GM18502 (cell line): Measurements from ENCODE around the gene DNER.
A peak's percentile ranks its signal among the peaks of the same experiment; 100 is the strongest.
"Not testable (repeated sequence)": the region's sequence is repeated elsewhere in the genome, so short reads cannot be mapped to it uniquely, and the experiment has no call there.

Experiments used
- ATAC-seq: cut with Tn5 transposase; IDR thresholded peaks from one replicate; pipeline ENCODE4 v1.9.1; 2021; ENCODE audit warnings: mild to moderate bottlenecking; ENCODE audit not compliant: unreplicated experiment, poor library complexity

Gene DNER

GRCh38 chr2:229519655-229520430 lies 194.5 kb downstream of the DNER start:
- ATAC-seq, result peak; percentile 72

- ATAC-seq, result no peak
Measured at GRCh38 chr2:229514273-229514895, 200.0 kb downstream of the DNER start.

GRCh38 chr2:229511524-229511923 lies 202.8 kb downstream of the DNER start:
- ATAC-seq, result no peak

- not testable (repeated sequence) for ATAC-seq
Measured at GRCh38 chr2:229506699-229507098, 207.7 kb downstream of the DNER start.

GRCh38 chr2:229501051-229501794 lies 213.1 kb downstream of the DNER start:
- no peak for ATAC-seq

- ATAC-seq, result no peak
Measured at GRCh38 chr2:229492034-229492433, 222.3 kb downstream of the DNER start.

- ATAC-seq, result no peak
Measured at GRCh38 chr2:229490167-229490566, 224.2 kb downstream of the DNER start.

GRCh38 chr2:229489016-229489415 lies 225.3 kb downstream of the DNER start:
- ATAC-seq, result no peak

- no peak for ATAC-seq
Measured at GRCh38 chr2:229488232-229488631, 226.1 kb downstream of the DNER start.

GRCh38 chr2:229486673-229487072 lies 227.7 kb downstream of the DNER start:
- ATAC-seq, result no peak

GRCh38 chr2:229485857-229486256 lies 228.5 kb downstream of the DNER start:
- no peak for ATAC-seq

- ATAC-seq, result no peak
Measured at GRCh38 chr2:229477269-229477755, 237.0 kb downstream of the DNER start.

- ATAC-seq, result no peak
Measured at GRCh38 chr2:229475778-229476177, 238.6 kb downstream of the DNER start.

GRCh38 chr2:229474125-229474524 lies 240.2 kb downstream of the DNER start:
- ATAC-seq, result no peak

GRCh38 chr2:229470781-229471180 lies 243.6 kb downstream of the DNER start:
- ATAC-seq, result no peak

GRCh38 chr2:229467783-229468182 lies 246.6 kb downstream of the DNER start:
- no peak for ATAC-seq

GRCh38 chr2:229463841-229464346 lies 250.5 kb downstream of the DNER start:
- ATAC-seq, result no peak

GRCh38 chr2:229462112-229462511 lies 252.2 kb downstream of the DNER start:
- no peak for ATAC-seq

GRCh38 chr2:229456091-229456490 lies 258.3 kb downstream of the DNER start:
- ATAC-seq, result no peak

- ATAC-seq, result no peak
Measured at GRCh38 chr2:229454934-229455631, 259.3 kb downstream of the DNER start.
